ENCODE data around the gene FOXF1.

FOXF1 gene

GRCh38 chr16:86499440-86499786 lies 10.9 kb upstream of the FOXF1 start:
- POLR2A ChIA-PET: no interaction called here
- TF ChIP-seq BHLHE40 (IDR thresholded peaks at IDR 0.05; ENCODE audit: borderline replicate concordance) (no peak), ZNF384 (IDR thresholded peaks at IDR 0.05) (no peak), NFRKB (IDR thresholded peaks at IDR 0.05) (no peak), HDGF (IDR thresholded peaks at IDR 0.05; ENCODE audit: borderline replicate concordance) (no peak), LEF1 (IDR thresholded peaks at IDR 0.05; ENCODE audit: borderline replicate concordance) (no peak), TARDBP (IDR thresholded peaks at IDR 0.05) (no peak), ARNT (IDR thresholded peaks at IDR 0.05) (no peak), FOXM1 (IDR thresholded peaks at IDR 0.05; ENCODE audit: borderline replicate concordance) (no peak), ELF4 (IDR thresholded peaks at IDR 0.05) (no peak), FOXK2 (IDR thresholded peaks at IDR 0.05) (no peak), SP1 (IDR thresholded peaks at IDR 0.05) (no peak), FOXA1 (IDR thresholded peaks at IDR 0.05) (no peak), L3MBTL2 (conservative IDR thresholded peaks at IDR 0.05) (no peak), SUZ12 (IDR thresholded peaks at IDR 0.05) (no peak), PKNOX1 (IDR thresholded peaks at IDR 0.05) (no peak), CTBP1 (IDR thresholded peaks at IDR 0.05; ENCODE audit: borderline replicate concordance) (no peak)
- no peak for DNase-seq (ENCODE audit: extremely low spot score)
- CTCF ChIA-PET: interaction anchor here (0.6 to 0.9 kb wide), 2 partner anchors 10 to 44 kb away, joined by 3 to 4 read pairs; no protein-coding TSS in a partner anchor

GRCh38 chr16:86499889-86500707 lies 10.2 kb upstream of the FOXF1 start:
- CTCF ChIA-PET: interaction anchor here (0.6 kb wide), 1 partner anchor 9 kb away, joined by 4 read pairs; no protein-coding TSS in a partner anchor
- POLR2A ChIA-PET: no interaction called here
- no peak for DNase-seq (ENCODE audit: extremely low spot score)
- TF ChIP-seq ZNF384 (IDR thresholded peaks at IDR 0.05): no peak
- no peak for TF ChIP-seq BHLHE40 (IDR thresholded peaks at IDR 0.05; ENCODE audit: borderline replicate concordance)
- TF ChIP-seq PKNOX1 (IDR thresholded peaks at IDR 0.05): no peak
- no peak for TF ChIP-seq CTBP1 (IDR thresholded peaks at IDR 0.05; ENCODE audit: borderline replicate concordance)
- no peak for TF ChIP-seq SUZ12 (IDR thresholded peaks at IDR 0.05)
- no peak for TF ChIP-seq L3MBTL2 (conservative IDR thresholded peaks at IDR 0.05)
- TF ChIP-seq FOXK2 (IDR thresholded peaks at IDR 0.05): no peak
- TF ChIP-seq ELF4 (IDR thresholded peaks at IDR 0.05): no peak
- no peak for TF ChIP-seq LEF1 (IDR thresholded peaks at IDR 0.05; ENCODE audit: borderline replicate concordance)
- no peak for TF ChIP-seq FOXA1 (IDR thresholded peaks at IDR 0.05)
- no peak for TF ChIP-seq HDGF (IDR thresholded peaks at IDR 0.05; ENCODE audit: borderline replicate concordance)
- TF ChIP-seq NFRKB (IDR thresholded peaks at IDR 0.05): no peak
- no peak for TF ChIP-seq ARNT (IDR thresholded peaks at IDR 0.05)
- no peak for TF ChIP-seq FOXM1 (IDR thresholded peaks at IDR 0.05; ENCODE audit: borderline replicate concordance)
- TF ChIP-seq TARDBP (IDR thresholded peaks at IDR 0.05): no peak
- no peak for TF ChIP-seq SP1 (IDR thresholded peaks at IDR 0.05)

- DNase-seq (ENCODE audit: extremely low spot score): no peak
- ChIA-PET CTCF (no interaction called here), POLR2A (no interaction called here)
- TF ChIP-seq HDGF (IDR thresholded peaks at IDR 0.05; ENCODE audit: borderline replicate concordance): no peak
- TF ChIP-seq FOXK2 (IDR thresholded peaks at IDR 0.05): no peak
- no peak for TF ChIP-seq ELF4 (IDR thresholded peaks at IDR 0.05)
- TF ChIP-seq BHLHE40 (IDR thresholded peaks at IDR 0.05; ENCODE audit: borderline replicate concordance): no peak
- no peak for TF ChIP-seq TARDBP (IDR thresholded peaks at IDR 0.05)
- no peak for TF ChIP-seq SP1 (IDR thresholded peaks at IDR 0.05)
- no peak for TF ChIP-seq PKNOX1 (IDR thresholded peaks at IDR 0.05)
- no peak for TF ChIP-seq ARNT (IDR thresholded peaks at IDR 0.05)
- no peak for TF ChIP-seq SUZ12 (IDR thresholded peaks at IDR 0.05)
- TF ChIP-seq LEF1 (IDR thresholded peaks at IDR 0.05; ENCODE audit: borderline replicate concordance): no peak
- no peak for TF ChIP-seq FOXA1 (IDR thresholded peaks at IDR 0.05)
- no peak for TF ChIP-seq NFRKB (IDR thresholded peaks at IDR 0.05)
- no peak for TF ChIP-seq FOXM1 (IDR thresholded peaks at IDR 0.05; ENCODE audit: borderline replicate concordance)
- no peak for TF ChIP-seq L3MBTL2 (conservative IDR thresholded peaks at IDR 0.05)
Measured at GRCh38 chr16:86500708-86501510, 9.4 kb upstream of the FOXF1 start.

- CTCF ChIA-PET: no interaction called here
- TF ChIP-seq SP1 (IDR thresholded peaks at IDR 0.05) (no peak), CTBP1 (IDR thresholded peaks at IDR 0.05; ENCODE audit: borderline replicate concordance) (peak; percentile 21; the same call in 1 of the 2 replicates), PKNOX1 (IDR thresholded peaks at IDR 0.05) (peak; percentile 5; the same call in 1 of the 2 replicates)
- no peak for DNase-seq (ENCODE audit: extremely low spot score)
- POLR2A ChIA-PET: no interaction called here
Measured at GRCh38 chr16:86501989-86502855, 8.1 kb upstream of the FOXF1 start.

All from HEK293T (cell line).